Panc1 (cell line): ENCODE results near the gene CYP1B1. TPM values are rescaled to one million over a fixed set of nuclear protein-coding genes. Genes with fewer than 3 reads are reported as not detected.

ENCODE experiments used
- ATAC-seq: fragments of 200-7000 bp; cut with Tn5 transposase; 2 replicates; pipeline ENCODE4 v1.9.1; 2020; ENCODE audit warnings: mild to moderate bottlenecking, moderate library complexity
- BruUV-seq: library from RNA; stranded (reverse); fragments of 400-500 nt; replicated peaks from 2 replicates; lab custom pipeline; 2021; lab: Mats Ljungman, UMichigan
- CTCF ChIA-PET: fragments of 300-600 bp; sonication (Branson Sonifier 250); formaldehyde crosslinking; loops from one replicate; lab custom pipeline; 2022; ENCODE audit warnings: antibody characterized with exemption; lab: Charles Lee
- POLR2A ChIA-PET: fragments of 300-600 bp; sonication (Branson Sonifier 250); formaldehyde crosslinking; loops from one replicate; lab custom pipeline; 2022; ENCODE audit warnings: antibody characterized with exemption; lab: Charles Lee
- DNase-seq: peaks from one replicate; pipeline ENCODE4 v3.0.0-alpha.2; 2010; ENCODE audit warnings: low read depth, low spot score
- H3K27ac ChIP-seq: 2 replicates; pipeline ENCODE4 v1.5.1; 2011; ENCODE audit warnings: mild to moderate bottlenecking, low read length, inconsistent platforms
- H3K27me3 ChIP-seq: fragments of 200-500 bp; sonication (Bioruptor generic); 2 replicates; pipeline ENCODE4 v1.6.0; 2014; ENCODE audit warnings: low read length, inconsistent platforms; ENCODE audit not compliant: control insufficient read depth, insufficient read depth
- H3K36me3 ChIP-seq: fragments of 200-500 bp; sonication (Bioruptor generic); 2 replicates; pipeline ENCODE4 v1.5.1; 2014; ENCODE audit warnings: inconsistent platforms, mild to moderate bottlenecking, low read length, moderate library complexity; ENCODE audit not compliant: control insufficient read depth, insufficient read depth
- H3K4me1 ChIP-seq: 2 replicates; pipeline ENCODE4 v1.5.1; 2011; ENCODE audit warnings: inconsistent platforms, mild to moderate bottlenecking, low read length, moderate library complexity; ENCODE audit not compliant: control insufficient read depth, insufficient read depth
- H3K4me3 ChIP-seq, 2 experiments: 2 replicates each; pipeline ENCODE4 v1.5.1; 2011 to 2012; ENCODE audit warnings: low read depth in 2 of 2, low read length in 2 of 2, mild to moderate bottlenecking in 2 of 2, inconsistent platforms in 1 of 2, moderate library complexity in 1 of 2
- H3K9me3 ChIP-seq: fragments of 200-500 bp; sonication (Bioruptor generic); 2 replicates; pipeline ENCODE4 v1.5.1; 2014; ENCODE audit warnings: low read depth, mild to moderate bottlenecking, inconsistent platforms, low read length, moderate library complexity; ENCODE audit not compliant: control insufficient read depth, insufficient read depth
- CTCF ChIP-seq: fragments of 450-650 bp; IDR thresholded peaks from 2 replicates; pipeline ENCODE4 v1.5.1; 2017; ENCODE audit warnings: mild to moderate bottlenecking
- POLR2AphosphoS5 ChIP-seq: IDR thresholded peaks from 2 replicates; pipeline ENCODE4 v1.6.1; 2012; ENCODE audit warnings: mild to moderate bottlenecking, low read depth, low read length, moderate library complexity
- REST ChIP-seq, 2 experiments: IDR thresholded peaks; 2 replicates each; pipeline ENCODE4 v1.6.1; 2011 to 2012; ENCODE audit warnings: low read depth in 2 of 2, control low read depth in 1 of 2, low read length in 1 of 2, mild to moderate bottlenecking in 1 of 2, moderate library complexity in 1 of 2; ENCODE audit not compliant: insufficient read depth in 1 of 2
- SIN3A ChIP-seq: IDR thresholded peaks from 2 replicates; pipeline ENCODE4 v1.6.1; 2012; ENCODE audit warnings: low read depth, mild to moderate bottlenecking, low read length, moderate library complexity, borderline replicate concordance; ENCODE audit not compliant: insufficient read depth
- TCF7L2 ChIP-seq: IDR thresholded peaks from 2 replicates; pipeline ENCODE4 v1.6.1; 2011; ENCODE audit warnings: mild to moderate bottlenecking, low read depth, low read length, inconsistent platforms
- in situ Hi-C: cut with HindIII; loops from 2 replicates; pipeline ENCODE4 v1.10.0; 2016; ENCODE audit warnings: low sequenced_read_pairs, low pct_unique_long_range_greater_than_20kb
- intact Hi-C: fragments of 100-400 bp; cut with micrococcal nuclease; formaldehyde crosslinking; loops from one replicate; pipeline ENCODE4 v1.10.0; 2022; ENCODE audit not compliant: unreplicated experiment
- total RNA-seq: library from RNA; stranded (reverse); gene quantifications from one replicate; pipeline ENCODE4 v1.2.1, GENCODE V29; 2021; ENCODE audit not compliant: unreplicated experiment

CYP1B1 gene
- total RNA-seq, 1 experiment from 2014 or later = 86.7 TPM

GRCh38 chr2:38123911-38124310 is 48.0 kb upstream of the CYP1B1 start:
- in situ Hi-C loops (no loop called here), intact Hi-C loops (no loop called here)
- H3K4me3 ChIP-seq = no peak overlapping the region
- H3K36me3 ChIP-seq = no peaks in the 10 kb centered on the region
- H3K27ac ChIP-seq = no peak overlapping the region
- no TSS peak for BruUV-seq
- ATAC-seq (no peak), DNase-seq (no peak)
- ChIA-PET CTCF (no interaction called here), POLR2A (no interaction called here)
- no peaks in the 10 kb centered on the region; the same call in 1 of the 2 replicates for H3K9me3 ChIP-seq
- H3K27me3 ChIP-seq = no peaks in the 10 kb centered on the region
- no peak for TF ChIP-seq CTCF
- no peak for TF ChIP-seq SIN3A
- no peak for TF ChIP-seq REST (IDR thresholded peaks at IDR 0.05; ENCODE audit: insufficient read depth in 1 of 2, low read depth in 2 of 2, low read length in 1 of 2)
- TF ChIP-seq POLR2AphosphoS5 = no peak
- TF ChIP-seq TCF7L2 = no peak
- H3K4me1 ChIP-seq = no peaks in the 10 kb centered on the region

- BruUV-seq = no TSS peak
- intact Hi-C loops = no loop called here
- CTCF ChIA-PET = no interaction called here
Observed at GRCh38 chr2:38122344-38122743, 46.4 kb upstream of the CYP1B1 start.

More at GRCh38 chr2:38122344-38122743, 46.4 kb upstream of the CYP1B1 start:
- Histone ChIP-seq H3K27ac (no peak overlapping the region), H3K9me3 (no peaks in the 10 kb centered on the region; the same call in 1 of the 2 replicates), H3K4me1 (no peaks in the 10 kb centered on the region), H3K4me3 (no peak overlapping the region), H3K27me3 (no peaks in the 10 kb centered on the region), H3K36me3 (no peaks in the 10 kb centered on the region)
- ATAC-seq = no peak
- TF ChIP-seq TCF7L2 (no peak), REST (IDR thresholded peaks at IDR 0.05; ENCODE audit: insufficient read depth in 1 of 2, low read depth in 2 of 2, low read length in 1 of 2) (no peak), SIN3A (no peak), POLR2AphosphoS5 (no peak), CTCF (no peak)
- no peak for DNase-seq
- POLR2A ChIA-PET = interaction anchor here (0.9 kb wide), 1 partner anchor 23 kb away, joined by 3 read pairs; no protein-coding TSS in a partner anchor
- in situ Hi-C loops = no loop called here
